ACHN (cell line): ENCODE data around the gene SAMD3.
A peak's percentile ranks its signal among the peaks of the same experiment; 100 is the strongest.
"Not testable (repeated sequence)": the region's sequence is repeated elsewhere in the genome, so short reads cannot be mapped to it uniquely, and the experiment has no call there.

Source experiments
- DNase-seq: peaks from one replicate; pipeline ENCODE4 v3.0.0-alpha.2; 2015
- in situ Hi-C: cut with HindIII; loops from 2 replicates; pipeline ENCODE4 v1.10.0; 2017; ENCODE audit warnings: low sequenced_read_pairs, low pct_ligation_motif_present, low pct_unique_long_range_greater_than_20kb

The SAMD3 gene

DNA sequence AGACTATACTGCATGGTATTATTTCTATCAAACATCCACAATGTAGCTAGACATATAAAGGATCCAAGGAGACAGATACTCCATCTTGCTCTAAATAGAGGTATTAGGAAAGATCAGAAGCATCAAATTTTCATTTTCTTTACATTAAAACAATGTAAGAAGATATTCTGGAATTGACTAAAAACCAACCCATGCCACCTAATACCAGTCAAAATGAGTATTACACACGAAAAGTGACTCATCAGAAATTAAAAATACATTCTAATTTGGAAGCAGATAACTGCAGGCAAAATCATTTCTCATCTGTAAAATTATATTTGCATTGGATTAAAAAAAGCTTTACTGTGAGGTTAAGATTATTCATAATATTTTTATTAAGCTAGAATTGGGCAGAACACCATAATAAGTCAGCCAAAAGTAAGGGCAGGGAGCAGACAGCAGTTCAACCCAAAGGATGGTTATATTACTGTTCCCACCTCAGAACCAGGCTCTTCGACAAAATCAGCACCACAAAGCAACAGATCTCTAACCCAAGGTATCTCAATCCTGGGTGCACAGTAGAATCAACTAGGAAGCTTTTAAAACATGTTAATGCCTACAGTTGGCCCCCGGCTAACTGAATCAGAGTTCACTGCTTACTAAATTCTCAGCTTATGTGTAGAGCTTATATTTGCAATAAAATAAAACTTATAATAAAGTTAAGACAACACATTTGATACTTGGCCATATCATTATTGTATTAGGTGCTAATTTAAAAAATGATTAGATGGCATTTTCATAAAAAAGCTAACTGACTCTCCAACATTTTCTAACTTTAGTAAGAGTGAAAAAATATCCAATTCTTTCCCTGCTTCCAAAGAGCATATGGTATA is 35.2 kb downstream of the SAMD3 start:
- DNase-seq: no peak
- in situ Hi-C loops: no loop called here

DNA sequence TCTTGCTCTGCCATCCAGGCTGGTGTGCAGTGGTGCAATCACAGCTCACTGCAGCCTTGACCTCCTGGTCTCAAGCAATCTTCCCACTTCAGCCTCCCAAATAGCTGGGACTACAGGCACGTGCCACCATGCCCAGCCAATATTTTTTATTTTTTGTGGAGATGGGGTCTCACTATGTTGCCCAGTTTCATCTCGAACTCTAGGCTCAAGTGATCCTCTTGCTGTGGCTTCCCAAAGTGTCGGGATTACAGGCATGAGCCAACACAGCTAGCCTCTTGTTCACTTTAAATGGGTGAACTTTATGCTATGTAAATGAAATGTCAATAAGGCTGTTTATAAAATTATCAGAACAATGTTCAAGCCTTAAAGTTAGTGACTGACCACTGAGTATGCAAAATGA is 37.1 kb downstream of the SAMD3 start:
- no peak for DNase-seq
- in situ Hi-C loops: no loop called here

DNA sequence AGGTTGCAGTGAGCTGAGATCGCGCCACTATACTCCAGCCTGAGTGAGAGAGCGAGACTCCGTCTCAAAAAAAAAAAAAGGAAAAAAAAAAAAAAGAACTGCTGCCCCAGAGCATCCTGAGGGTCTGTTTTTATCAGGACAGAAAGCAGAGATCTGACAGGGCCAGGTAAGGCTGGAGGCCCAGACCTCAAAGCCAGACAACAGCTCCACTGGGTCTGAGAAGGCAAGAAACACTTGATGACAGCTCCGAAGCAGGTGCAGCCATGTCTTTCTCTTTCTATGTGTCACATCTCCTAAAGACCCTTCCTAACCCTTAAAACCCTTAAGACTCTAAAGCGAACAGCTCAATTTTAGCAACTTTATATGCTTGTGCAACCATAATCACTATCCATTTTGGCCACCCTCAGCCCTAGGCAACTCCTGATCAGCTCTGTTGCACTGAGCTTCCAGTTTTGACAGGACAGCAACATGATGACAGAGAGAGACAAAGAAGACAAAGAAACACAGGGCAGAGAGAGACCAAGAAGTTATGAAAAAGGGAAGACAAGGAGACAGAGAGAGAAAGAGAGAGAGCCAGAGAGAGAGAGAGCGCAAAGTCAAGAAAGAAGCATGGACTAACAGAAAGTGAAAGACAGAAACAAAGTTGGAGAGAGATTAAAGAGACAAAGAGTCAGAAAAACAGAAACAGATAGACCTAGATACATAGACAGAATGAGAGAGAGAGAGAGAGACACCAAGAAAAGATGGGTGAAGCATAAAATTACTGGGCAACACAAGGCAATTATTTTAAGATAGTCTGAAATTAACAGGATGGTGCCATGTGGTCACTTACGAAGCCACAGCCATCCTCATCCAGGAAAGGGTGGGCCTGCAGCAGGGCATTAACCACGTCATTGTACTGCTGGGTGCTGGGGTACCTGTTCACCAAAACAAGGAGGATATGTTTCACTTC is 39.2 kb downstream of the SAMD3 start:
- DNase-seq: no peak
- in situ Hi-C loops: no loop called here

DNA sequence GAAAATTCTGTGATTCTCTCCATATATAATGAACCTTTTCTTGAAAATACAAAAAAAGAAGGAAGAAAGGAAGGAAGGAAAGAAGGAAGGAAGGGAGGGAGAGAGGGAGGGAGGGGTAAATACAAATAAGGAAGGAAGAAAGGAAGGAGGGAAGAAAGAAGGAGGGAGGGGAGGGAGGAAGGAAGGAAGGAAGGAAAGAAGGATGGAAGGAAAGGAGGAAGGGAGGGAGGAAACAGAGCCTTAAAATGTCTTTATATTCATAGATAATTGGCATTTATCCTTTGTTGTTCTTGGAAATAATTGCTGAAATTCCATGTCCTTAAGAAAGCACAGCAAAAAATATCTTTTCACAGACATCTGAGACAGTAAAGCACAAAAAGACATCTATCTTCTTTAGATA is 40.3 kb downstream of the SAMD3 start:
- in situ Hi-C loops: no loop called here
- DNase-seq: no peak

- DNase-seq: peak; percentile 79
- in situ Hi-C loops: no loop called here
Measured at GRCh38 chr6:130178692-130179091, 44.1 kb downstream of the SAMD3 start.

DNA sequence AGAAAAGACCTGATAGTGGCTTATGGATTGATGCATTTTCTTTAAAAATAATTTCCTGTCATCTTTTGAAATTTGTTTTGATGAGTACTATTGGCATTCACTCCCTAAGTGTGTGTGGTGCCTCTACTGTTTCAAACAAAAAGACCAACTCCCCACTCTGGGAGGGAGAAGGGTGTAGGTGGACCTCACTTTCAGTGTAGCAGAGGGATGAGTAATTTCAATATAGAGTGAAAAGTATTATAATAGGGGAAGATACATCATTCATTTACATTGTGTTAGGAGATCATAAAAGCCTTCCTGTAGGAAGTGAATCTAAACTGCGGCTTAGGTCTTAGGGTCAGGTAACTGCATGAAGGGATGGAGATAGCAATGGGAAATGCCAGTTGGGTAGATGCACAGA is 46.4 kb downstream of the SAMD3 start:
- in situ Hi-C loops: no loop called here
- no peak for DNase-seq

DNA sequence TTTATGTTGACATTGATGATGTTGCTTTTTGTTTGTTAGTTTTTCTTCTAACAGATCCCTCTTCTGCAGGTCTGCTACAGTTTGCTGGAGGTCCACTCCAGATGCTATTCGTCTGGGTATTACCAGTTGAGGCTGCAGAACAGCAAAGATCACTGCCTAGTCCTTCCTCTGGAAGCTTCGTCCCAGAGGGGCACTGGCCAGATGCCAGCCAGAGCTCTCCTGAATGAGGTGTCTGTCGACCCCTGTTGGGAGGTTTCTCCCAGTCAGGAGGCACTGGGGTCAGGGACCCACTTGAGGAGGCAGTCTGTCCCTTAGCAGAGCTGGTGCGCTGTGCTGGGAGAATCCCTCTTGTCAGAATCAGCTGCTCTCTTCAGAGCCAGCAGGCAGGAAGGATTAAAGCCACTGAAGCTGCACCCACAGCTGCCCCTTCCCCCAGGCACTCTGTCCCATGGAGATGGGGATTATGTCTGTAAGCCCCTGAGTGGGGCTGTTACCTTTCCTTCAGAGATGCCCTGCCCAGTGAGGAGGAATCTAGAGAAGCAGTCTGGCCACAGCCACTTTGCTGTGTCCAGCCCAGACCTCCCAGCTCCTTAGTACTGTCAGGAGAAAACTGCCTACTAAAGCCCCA is 49.3 kb downstream of the SAMD3 start:
- in situ Hi-C loops, DNase-seq: not testable (repeated sequence)

- DNase-seq, in situ Hi-C loops: not testable (repeated sequence)
Measured at GRCh38 chr6:130170160-130170559, 52.6 kb downstream of the SAMD3 start.

- DNase-seq: no peak
- in situ Hi-C loops: no loop called here
Measured at GRCh38 chr6:130167655-130168054, 55.1 kb downstream of the SAMD3 start.

- DNase-seq: no peak
- in situ Hi-C loops: no loop called here
Measured at GRCh38 chr6:130164251-130164650, 58.5 kb downstream of the SAMD3 start.

- in situ Hi-C loops: no loop called here
- no peak for DNase-seq
Measured at GRCh38 chr6:130163266-130163665, 59.5 kb downstream of the SAMD3 start.

GRCh38 chr6:130162421-130162820 is 60.3 kb downstream of the SAMD3 start:
- no peak for DNase-seq
- in situ Hi-C loops: no loop called here

DNA sequence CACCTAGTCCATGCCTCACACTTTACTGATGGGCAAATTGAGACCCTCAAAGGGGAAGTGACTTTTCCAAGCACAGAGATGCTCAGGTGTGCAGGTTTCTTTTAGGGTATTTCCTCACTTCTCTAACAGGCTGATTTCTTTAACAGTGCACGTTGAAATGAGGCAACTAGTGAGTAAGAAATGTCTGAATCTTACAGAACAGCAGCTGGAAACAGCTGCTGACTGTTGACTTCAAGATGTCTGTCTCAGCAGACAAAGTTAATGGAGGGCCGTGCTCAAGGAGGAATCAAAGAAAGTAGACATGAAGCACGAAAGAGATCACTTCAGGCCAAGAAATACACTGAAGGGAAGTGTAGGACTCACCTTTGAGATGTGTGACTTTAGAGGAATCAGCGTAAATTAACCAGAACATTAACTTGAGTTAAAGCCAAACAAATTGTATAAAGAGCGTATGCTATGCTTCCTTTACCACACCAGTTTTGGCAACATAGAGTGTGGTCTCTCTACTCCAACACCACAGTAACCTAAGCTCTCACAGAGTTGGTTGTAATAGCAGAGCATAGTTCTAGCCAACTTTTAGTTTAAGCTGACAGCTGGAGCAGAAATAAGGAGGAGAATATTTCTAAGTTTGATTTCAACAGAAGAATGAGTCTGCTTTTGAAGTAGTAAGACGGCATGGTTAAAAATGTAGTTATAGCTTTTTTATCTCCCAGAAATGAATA is 60.9 kb downstream of the SAMD3 start:
- in situ Hi-C loops: no loop called here
- DNase-seq: no peak

DNA sequence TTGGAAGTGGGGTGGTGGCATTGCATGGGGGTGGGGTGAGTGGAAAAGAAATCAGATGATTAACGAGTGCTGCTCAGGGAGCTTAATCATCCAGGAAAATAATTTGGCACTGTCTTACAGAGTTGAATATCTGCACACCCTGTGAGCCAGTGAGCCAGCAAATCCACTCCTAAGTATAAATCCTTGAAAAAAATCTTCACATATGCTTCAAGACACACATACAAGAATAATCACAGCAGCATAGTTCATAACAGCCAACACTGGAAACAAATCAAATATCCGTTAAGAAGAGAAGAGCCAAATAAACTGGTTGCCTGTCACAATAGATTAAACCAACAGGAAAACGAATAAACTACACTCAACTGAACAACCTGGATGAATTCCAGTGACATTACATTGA is 62.8 kb downstream of the SAMD3 start:
- no peak for DNase-seq
- in situ Hi-C loops: no loop called here

DNA sequence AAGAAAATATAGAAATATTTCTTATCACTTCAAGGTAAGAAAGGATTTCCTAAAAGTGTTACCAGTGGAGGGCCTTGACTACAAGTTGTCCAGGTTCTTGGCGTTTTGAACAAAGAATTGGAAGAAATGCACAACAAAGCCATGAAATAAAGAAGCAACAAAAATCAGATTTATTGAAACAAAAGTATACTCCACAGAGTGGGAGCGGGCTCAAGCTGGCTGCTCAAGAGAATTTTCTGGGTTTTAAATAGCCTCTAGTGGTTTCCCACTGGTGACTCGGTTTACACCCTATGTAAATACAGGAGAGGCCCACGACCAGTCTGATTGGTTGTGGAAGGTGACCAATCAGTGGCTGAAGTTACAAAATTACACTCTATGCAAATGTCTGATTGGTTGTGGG is 64.2 kb downstream of the SAMD3 start:
- in situ Hi-C loops: no loop called here
- no peak for DNase-seq

DNA sequence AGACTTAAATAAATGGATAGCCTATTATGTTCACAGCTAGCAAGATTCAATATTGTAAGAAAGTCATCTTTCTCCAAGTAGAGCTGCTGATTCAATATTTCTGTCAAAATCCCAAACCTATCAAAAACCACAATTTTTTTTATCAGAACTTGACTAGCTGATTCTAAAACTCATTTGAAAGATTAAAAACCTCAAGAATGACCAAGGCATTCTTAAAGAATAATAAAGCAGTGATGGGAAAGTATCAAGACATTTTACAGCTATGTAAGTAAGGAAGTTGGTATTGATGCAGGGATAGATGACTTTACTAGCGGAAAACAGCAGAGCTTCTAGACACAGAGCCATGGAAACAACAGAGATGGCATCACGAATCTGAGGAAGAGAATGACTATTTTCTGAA is 64.7 kb downstream of the SAMD3 start:
- in situ Hi-C loops: no loop called here
- DNase-seq: no peak

- in situ Hi-C loops: no loop called here
- DNase-seq: no peak
Measured at GRCh38 chr6:130156908-130157307, 65.8 kb downstream of the SAMD3 start.

- in situ Hi-C loops: no loop called here
- DNase-seq: no peak
Measured at GRCh38 chr6:130152908-130153510, 69.7 kb downstream of the SAMD3 start.
